Caco-2 (cell line): ENCODE data around the gene FAM98B. TPM values are rescaled to one million over a fixed set of nuclear protein-coding genes. Genes with fewer than 3 reads are reported as not detected.

Source experiments
- BruUV-seq: library from RNA; stranded (reverse); fragments of 400-500 nt; replicated peaks from 2 replicates; lab custom pipeline; 2021; lab: Mats Ljungman, UMichigan
- CTCF ChIA-PET: fragments of 300-600 bp; sonication (Branson Sonifier 250); formaldehyde crosslinking; loops from one replicate; lab custom pipeline; 2022; ENCODE audit warnings: antibody characterized with exemption; lab: Charles Lee
- POLR2A ChIA-PET: fragments of 300-600 bp; sonication (Branson Sonifier 250); formaldehyde crosslinking; loops from one replicate; lab custom pipeline; 2022; ENCODE audit warnings: antibody characterized with exemption; lab: Charles Lee
- DNase-seq, 2 experiments: peaks; one replicate each; pipeline versions ENCODE4 v3.0.0 to v3.0.0-alpha.2; 2020 to 2022
- H3K27me3 ChIP-seq: replicated peaks from 2 replicates; pipeline ENCODE4 v1.6.0; 2011; ENCODE audit warnings: low read length; ENCODE audit not compliant: control insufficient read depth, insufficient read depth
- H3K36me3 ChIP-seq: 2 replicates; pipeline ENCODE4 v1.5.1; 2011; ENCODE audit warnings: low read length; ENCODE audit not compliant: control insufficient read depth, insufficient read depth
- H3K4me1 ChIP-seq: fragments of 250-450 bp; sonication (Bioruptor Pico); 2 replicates; pipeline ENCODE4 v1.5.1; 2020; ENCODE audit warnings: mild to moderate bottlenecking
- H3K4me3 ChIP-seq: 2 replicates; pipeline ENCODE4 v1.5.1; 2011; ENCODE audit warnings: low read depth, mild to moderate bottlenecking, control low read depth, low read length
- H3K9me3 ChIP-seq: fragments of 250-450 bp; sonication (Bioruptor Pico); 2 replicates; pipeline ENCODE4 v1.5.1; 2020; ENCODE audit warnings: mild to moderate bottlenecking, moderate library complexity
- H3K27ac Mint-ChIP-seq: one replicate; pipeline ENCODE4 v1.8.0; 2022; ENCODE audit warnings: mixed read lengths; ENCODE audit not compliant: unreplicated experiment
- H3K27me3 Mint-ChIP-seq: one replicate; pipeline ENCODE4 v1.8.0; 2022; ENCODE audit warnings: mixed read lengths; ENCODE audit not compliant: insufficient read depth, unreplicated experiment
- H3K36me3 Mint-ChIP-seq: one replicate; pipeline ENCODE4 v1.8.0; 2022; ENCODE audit warnings: mild to moderate bottlenecking, mixed read lengths; ENCODE audit not compliant: insufficient read depth, unreplicated experiment
- H3K4me1 Mint-ChIP-seq: one replicate; pipeline ENCODE4 v1.8.0; 2022; ENCODE audit warnings: low read depth, mixed read lengths; ENCODE audit not compliant: unreplicated experiment
- H3K4me3 Mint-ChIP-seq: one replicate; pipeline ENCODE4 v1.8.0; 2022; ENCODE audit warnings: mild to moderate bottlenecking, moderate library complexity, mixed read lengths; ENCODE audit not compliant: unreplicated experiment
- H3K9me3 Mint-ChIP-seq: one replicate; pipeline ENCODE4 v1.8.0; 2022; ENCODE audit warnings: mixed read lengths; ENCODE audit not compliant: unreplicated experiment
- CTCF ChIP-seq, 2 experiments: fragments of 200-600 bp in 1 of 2; IDR thresholded peaks; 1 replicate in 1 of 2; 2 replicates in 1 of 2; pipeline versions ENCODE4 v1.5.1 to v1.8.0; 2011 to 2022; ENCODE audit warnings: antibody characterized with exemption in 1 of 2, control low read depth in 1 of 2, inconsistent platforms in 1 of 2, low read depth in 1 of 2, low read length in 1 of 2, mild to moderate bottlenecking in 1 of 2, moderate library complexity in 1 of 2; ENCODE audit not compliant: insufficient read depth in 1 of 2, severe bottlenecking in 1 of 2, unreplicated experiment in 1 of 2
- intact Hi-C: fragments of 100-400 bp; cut with micrococcal nuclease; formaldehyde crosslinking; loops from one replicate; pipeline ENCODE4 v1.10.0; 2022; ENCODE audit not compliant: unreplicated experiment
- total RNA-seq: library from RNA; stranded (reverse); gene quantifications from 2 replicates; pipeline ENCODE4 v1.2.3, GENCODE V29; 2022

Gene FAM98B
- total RNA-seq, 1 experiment from 2014 or later: 47.2 TPM

- no peaks in the 10 kb centered on the region for H3K36me3 ChIP-seq
Observed at GRCh38 chr15:38499651-38500050, 45.7 kb downstream of the FAM98B start.

GRCh38 chr15:38503496-38503895 is 49.6 kb downstream of the FAM98B start:
- H3K4me3 ChIP-seq: no peak overlapping the region
- H3K27me3 Mint-ChIP-seq: no peaks in the 10 kb centered on the region
- no peak for TF ChIP-seq CTCF (IDR thresholded peaks at IDR 0.05; ENCODE audit: insufficient read depth in 1 of 2, low read depth in 1 of 2, low read length in 1 of 2, severe bottlenecking in 1 of 2, unreplicated experiment in 1 of 2)
- H3K4me1 ChIP-seq: no peaks in the 10 kb centered on the region
- H3K27ac Mint-ChIP-seq: no peak overlapping the region
- no peak for DNase-seq
- BruUV-seq: no TSS peak
- H3K9me3 Mint-ChIP-seq: no peaks in the 10 kb centered on the region
- ChIA-PET POLR2A (no interaction called here), CTCF (no interaction called here)
- no peaks in the 10 kb centered on the region for H3K4me1 Mint-ChIP-seq
- no peaks in the 10 kb centered on the region for H3K36me3 ChIP-seq
- H3K4me3 Mint-ChIP-seq: no peak overlapping the region
- intact Hi-C loops: no loop called here
- H3K9me3 ChIP-seq: no peaks in the 10 kb centered on the region
- H3K36me3 Mint-ChIP-seq: peaks cover 19% of the 10 kb centered on the region
- H3K27me3 ChIP-seq: no peaks in the 10 kb centered on the region

More at GRCh38 chr15:38499651-38500050, 45.7 kb downstream of the FAM98B start:
- H3K9me3 Mint-ChIP-seq: no peaks in the 10 kb centered on the region
- no peak overlapping the region for H3K27ac Mint-ChIP-seq
- Histone ChIP-seq H3K4me1 (no peaks in the 10 kb centered on the region), H3K9me3 (no peaks in the 10 kb centered on the region), H3K4me3 (no peak overlapping the region), H3K27me3 (no peaks in the 10 kb centered on the region)
- H3K36me3 Mint-ChIP-seq: peaks cover 17% of the 10 kb centered on the region
- no peak for DNase-seq
- CTCF ChIA-PET: no interaction called here
- no peak overlapping the region for H3K4me3 Mint-ChIP-seq
- intact Hi-C loops: no loop called here
- no peaks in the 10 kb centered on the region for H3K4me1 Mint-ChIP-seq
- no TSS peak for BruUV-seq
- no peak for TF ChIP-seq CTCF (IDR thresholded peaks at IDR 0.05; ENCODE audit: insufficient read depth in 1 of 2, low read depth in 1 of 2, low read length in 1 of 2, severe bottlenecking in 1 of 2, unreplicated experiment in 1 of 2)
- POLR2A ChIA-PET: no interaction called here
- no peaks in the 10 kb centered on the region for H3K27me3 Mint-ChIP-seq

- peaks cover 8% of the 10 kb centered on the region for H3K36me3 Mint-ChIP-seq
Observed at GRCh38 chr15:38504680-38505467, 50.9 kb downstream of the FAM98B start.

More at GRCh38 chr15:38504680-38505467, 50.9 kb downstream of the FAM98B start:
- intact Hi-C loops: no loop called here
- no peaks in the 10 kb centered on the region for H3K4me1 Mint-ChIP-seq
- no peaks in the 10 kb centered on the region for H3K9me3 Mint-ChIP-seq
- Histone ChIP-seq H3K27me3 (no peaks in the 10 kb centered on the region), H3K36me3 (no peaks in the 10 kb centered on the region), H3K9me3 (no peaks in the 10 kb centered on the region), H3K4me1 (no peaks in the 10 kb centered on the region), H3K4me3 (no peak overlapping the region)
- DNase-seq: no peak
- no peak overlapping the region for H3K4me3 Mint-ChIP-seq
- POLR2A ChIA-PET: no interaction called here
- H3K27ac Mint-ChIP-seq: no peak overlapping the region
- BruUV-seq: no TSS peak
- no peaks in the 10 kb centered on the region for H3K27me3 Mint-ChIP-seq
- TF ChIP-seq CTCF (IDR thresholded peaks at IDR 0.05; ENCODE audit: insufficient read depth in 1 of 2, low read depth in 1 of 2, low read length in 1 of 2, severe bottlenecking in 1 of 2, unreplicated experiment in 1 of 2): no peak
- CTCF ChIA-PET: interaction anchor here (1.0 to 1.3 kb wide), 2 partner anchors 186 to 195 kb away, joined by 3 to 4 read pairs; no protein-coding TSS in a partner anchor
